GM19372 (cell line): ENCODE results near the gene DYRK2.

Source experiments
- ATAC-seq: cut with Tn5 transposase; IDR thresholded peaks from one replicate; pipeline ENCODE4 v1.9.1; 2021; ENCODE audit warnings: mild to moderate bottlenecking, low read depth, moderate library complexity; ENCODE audit not compliant: unreplicated experiment

The DYRK2 gene

GRCh38 chr12:67698672-67699581, 50.4 kb downstream of the DYRK2 start:
- peak; percentile 99 for ATAC-seq

- ATAC-seq, result no peak
Observed at GRCh38 chr12:67701121-67701520, 52.6 kb downstream of the DYRK2 start.

GRCh38 chr12:67702136-67702535, 53.6 kb downstream of the DYRK2 start:
- no peak for ATAC-seq

- ATAC-seq, result no peak
Observed at GRCh38 chr12:67704071-67704470, 55.5 kb downstream of the DYRK2 start.

GRCh38 chr12:67705394-67706370, 57.1 kb downstream of the DYRK2 start:
- no peak for ATAC-seq

- ATAC-seq, result no peak
Observed at GRCh38 chr12:67709367-67709954, 60.9 kb downstream of the DYRK2 start.

- peak; percentile 90 for ATAC-seq
Observed at GRCh38 chr12:67710582-67710981, 62.0 kb downstream of the DYRK2 start.

GRCh38 chr12:67712011-67712410, 63.5 kb downstream of the DYRK2 start:
- no peak for ATAC-seq

GRCh38 chr12:67714648-67715047, 66.1 kb downstream of the DYRK2 start:
- ATAC-seq, result no peak
